Measurements from ENCODE around the gene C14orf180. TPM values are rescaled to one million over a fixed set of nuclear protein-coding genes. Genes with fewer than 3 reads are reported as not detected.

Gene C14orf180
- total and polyA plus RNA-seq, 4 donors: 0.12 to 0.48 (median 0.30) TPM

DNA sequence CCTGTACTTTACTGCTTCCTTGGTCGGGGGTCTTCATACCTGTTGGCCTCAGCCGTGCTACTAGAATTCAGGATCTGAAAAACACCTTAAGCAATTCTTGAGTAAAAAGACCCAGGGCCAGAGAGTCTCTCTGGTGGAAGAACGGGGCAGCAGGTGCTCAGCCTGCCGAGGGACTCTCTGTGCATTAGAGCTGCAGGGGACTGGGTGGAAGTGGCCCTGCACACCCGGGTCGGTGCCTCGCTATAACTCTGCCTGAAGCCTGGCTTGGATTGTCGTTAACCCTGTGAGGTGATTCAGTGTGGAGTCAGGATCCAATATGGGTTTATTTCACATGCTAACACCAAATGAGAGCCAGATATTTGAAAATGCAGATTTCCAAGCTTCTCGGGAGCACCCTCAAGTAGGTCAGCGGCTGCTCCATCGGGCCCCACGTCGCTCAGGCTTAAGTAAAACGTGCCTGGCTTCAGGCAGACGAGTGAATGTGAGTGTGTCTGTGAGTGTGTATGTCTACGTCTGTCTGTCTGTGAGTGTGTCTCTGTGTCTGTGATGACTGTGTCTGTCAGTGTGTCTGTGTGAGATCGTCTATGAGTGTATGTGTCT is 35.1 kb upstream of the C14orf180 start:
- ATAC-seq (ENCODE audit: insufficient read depth, low FRiP score) (no peak), DNase-seq (no peak)
- TF ChIP-seq, protein P1, sequence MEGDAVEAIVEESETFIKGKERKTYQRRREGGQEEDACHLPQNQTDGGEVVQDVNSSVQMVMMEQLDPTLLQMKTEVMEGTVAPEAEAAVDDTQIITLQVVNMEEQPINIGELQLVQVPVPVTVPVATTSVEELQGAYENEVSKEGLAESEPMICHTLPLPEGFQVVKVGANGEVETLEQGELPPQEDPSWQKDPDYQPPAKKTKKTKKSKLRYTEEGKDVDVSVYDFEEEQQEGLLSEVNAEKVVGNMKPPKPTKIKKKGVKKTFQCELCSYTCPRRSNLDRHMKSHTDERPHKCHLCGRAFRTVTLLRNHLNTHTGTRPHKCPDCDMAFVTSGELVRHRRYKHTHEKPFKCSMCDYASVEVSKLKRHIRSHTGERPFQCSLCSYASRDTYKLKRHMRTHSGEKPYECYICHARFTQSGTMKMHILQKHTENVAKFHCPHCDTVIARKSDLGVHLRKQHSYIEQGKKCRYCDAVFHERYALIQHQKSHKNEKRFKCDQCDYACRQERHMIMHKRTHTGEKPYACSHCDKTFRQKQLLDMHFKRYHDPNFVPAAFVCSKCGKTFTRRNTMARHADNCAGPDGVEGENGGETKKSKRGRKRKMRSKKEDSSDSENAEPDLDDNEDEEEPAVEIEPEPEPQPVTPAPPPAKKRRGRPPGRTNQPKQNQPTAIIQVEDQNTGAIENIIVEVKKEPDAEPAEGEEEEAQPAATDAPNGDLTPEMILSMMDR (IDR thresholded peaks at IDR 0.05; ENCODE audit: control extremely low read depth, extremely low read depth): no peak
- Histone ChIP-seq H3K36me3 (ENCODE audit: control insufficient read depth in 4 of 4, insufficient read depth in 4 of 4, low read length in 4 of 4) (no peaks in the 10 kb centered on the region), H3K9ac (ENCODE audit: insufficient read depth in 1 of 2, low read length in 2 of 2) (no peak overlapping the region), H3K4me1 (ENCODE audit: control insufficient read depth in 5 of 5, insufficient read depth in 5 of 5, low read length in 5 of 5) (peaks cover 0 to 13% (median 0%) of the 10 kb centered on the region in 5 donors), H3K27ac (ENCODE audit: low read depth in 1 of 2, low read length in 1 of 2) (no peak overlapping the region), H3K4me3 (no peak overlapping the region), H3K9me3 (ENCODE audit: control insufficient read depth in 4 of 4, insufficient read depth in 3 of 4, low read length in 3 of 4) (no peaks in the 10 kb centered on the region), H3K27me3 (ENCODE audit: control insufficient read depth in 3 of 3, insufficient read depth in 3 of 3, low read length in 2 of 3) (peaks cover 0 to 17% (median 3%) of the 10 kb centered on the region in 3 donors)
- WGBS, 2 donors: 68 to 69% methylated on average over 17 of the region's 17 CpGs

DNA sequence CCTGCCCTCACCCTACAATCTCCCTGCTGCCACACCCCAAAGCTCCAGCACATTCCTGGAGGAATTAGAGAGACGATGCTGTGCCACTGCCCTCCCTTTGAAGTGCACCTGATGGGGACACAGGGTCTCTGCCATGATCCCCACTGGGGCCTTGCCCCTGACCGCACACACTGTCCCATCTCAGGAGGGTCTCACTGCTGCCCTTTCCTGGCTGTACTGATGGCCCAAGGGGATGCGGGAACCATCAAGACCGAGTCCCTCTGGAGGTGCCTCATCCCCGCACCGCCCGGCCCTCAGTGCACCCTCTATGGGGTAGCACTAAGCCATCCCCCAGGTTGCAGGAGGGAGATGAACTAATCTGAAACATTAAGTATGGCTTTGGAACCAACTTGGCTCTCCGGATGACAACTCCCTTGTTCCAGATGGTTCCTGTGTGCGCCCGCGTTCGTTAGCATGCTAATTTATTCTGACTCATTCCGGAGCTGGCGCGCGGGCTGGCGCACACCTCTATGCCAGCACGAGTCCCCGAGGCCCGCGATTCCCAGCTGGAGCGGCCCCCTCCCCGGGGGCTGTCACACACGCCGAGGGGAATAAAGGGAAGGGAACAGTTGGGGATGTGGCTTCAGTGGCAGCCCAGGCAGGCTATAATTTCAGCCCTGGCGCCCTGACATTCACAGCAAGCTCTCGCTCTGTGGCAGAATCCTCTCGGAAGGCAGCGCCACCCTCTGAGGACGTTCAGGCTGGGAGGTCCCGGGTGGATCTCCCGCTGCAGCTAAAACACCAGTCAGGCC is 34.2 kb upstream of the C14orf180 start:
- Histone ChIP-seq H3K27me3 (ENCODE audit: control insufficient read depth in 3 of 3, insufficient read depth in 3 of 3, low read length in 2 of 3) (peaks cover 0 to 17% (median 3%) of the 10 kb centered on the region in 3 donors), H3K9me3 (ENCODE audit: control insufficient read depth in 4 of 4, insufficient read depth in 3 of 4, low read length in 3 of 4) (peaks cover 0 to 3% (median 0%) of the 10 kb centered on the region in 4 donors), H3K4me1 (ENCODE audit: control insufficient read depth in 5 of 5, insufficient read depth in 5 of 5, low read length in 5 of 5) (peaks cover 0 to 13% (median 0%) of the 10 kb centered on the region in 5 donors), H3K36me3 (ENCODE audit: control insufficient read depth in 4 of 4, insufficient read depth in 4 of 4, low read length in 4 of 4) (no peaks in the 10 kb centered on the region), H3K9ac (ENCODE audit: insufficient read depth in 1 of 2, low read length in 2 of 2) (no peak overlapping the region), H3K27ac (ENCODE audit: low read depth in 1 of 2, low read length in 1 of 2) (no peak overlapping the region), H3K4me3 (no peak overlapping the region)
- WGBS, 2 donors: 48 to 66% methylated on average over 32 of the region's 32 CpGs
- TF ChIP-seq, protein P1 (IDR thresholded peaks at IDR 0.05; ENCODE audit: control extremely low read depth, extremely low read depth): no peak
- DNase-seq (peak in 2 of 3 donors; percentile 22 to 51), ATAC-seq (ENCODE audit: insufficient read depth, low FRiP score) (no peak)

DNA sequence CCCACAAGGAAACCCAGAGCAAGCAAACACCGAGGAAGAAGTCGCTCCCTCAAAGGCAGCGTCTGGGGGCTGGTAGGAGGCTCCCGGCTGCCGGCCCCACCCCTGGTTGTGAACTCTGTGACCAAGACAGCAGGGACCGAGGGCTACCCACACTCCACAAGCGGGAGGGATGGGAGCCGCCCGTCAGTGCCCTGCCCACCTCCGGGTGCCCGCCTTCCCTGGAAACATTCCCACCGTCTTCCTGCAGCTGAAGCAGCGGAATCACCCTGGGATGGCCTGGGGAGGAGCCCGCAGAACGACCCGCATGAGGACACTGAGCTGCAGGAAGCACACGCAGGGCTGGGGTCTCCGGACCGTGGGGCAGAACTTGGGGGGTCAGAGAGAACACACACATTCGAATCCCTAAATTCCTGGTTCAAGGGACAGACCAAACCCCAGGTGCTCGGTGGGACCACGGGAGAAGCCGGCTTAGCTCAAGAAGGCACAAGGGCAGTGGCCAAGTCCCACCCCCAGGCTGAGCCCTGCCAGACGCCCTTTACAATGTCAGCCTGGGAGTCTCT is 33.5 kb upstream of the C14orf180 start:
- Histone ChIP-seq H3K4me1 (ENCODE audit: control insufficient read depth in 5 of 5, insufficient read depth in 5 of 5, low read length in 5 of 5) (peaks cover 0 to 13% (median 0%) of the 10 kb centered on the region in 5 donors), H3K4me3 (no peak overlapping the region), H3K36me3 (ENCODE audit: control insufficient read depth in 4 of 4, insufficient read depth in 4 of 4, low read length in 4 of 4) (no peaks in the 10 kb centered on the region), H3K27me3 (ENCODE audit: control insufficient read depth in 3 of 3, insufficient read depth in 3 of 3, low read length in 2 of 3) (peaks cover 0 to 17% (median 3%) of the 10 kb centered on the region in 3 donors), H3K9me3 (ENCODE audit: control insufficient read depth in 4 of 4, insufficient read depth in 3 of 4, low read length in 3 of 4) (peaks cover 0 to 3% (median 0%) of the 10 kb centered on the region in 4 donors), H3K9ac (ENCODE audit: insufficient read depth in 1 of 2, low read length in 2 of 2) (no peak overlapping the region), H3K27ac (ENCODE audit: low read depth in 1 of 2, low read length in 1 of 2) (no peak overlapping the region)
- ATAC-seq (ENCODE audit: insufficient read depth, low FRiP score): no peak
- TF ChIP-seq, protein P1 (IDR thresholded peaks at IDR 0.05; ENCODE audit: control extremely low read depth, extremely low read depth): no peak
- WGBS, 2 donors: 30 to 40% methylated on average over 24 of the region's 24 CpGs
- peak; percentile 24 to 59 (median 49) for DNase-seq

Data from lung (tissue), 12 donors.